ENCODE data around the gene ATP6V0D1.
A peak's percentile ranks its signal among the peaks of the same experiment; 100 is the strongest.
"Not testable (repeated sequence)": the region's sequence is repeated elsewhere in the genome, so short reads cannot be mapped to it uniquely, and the experiment has no call there.

The ATP6V0D1 gene

GRCh38 chr16:67480833-67481560 is at the start of gene ATP6V0D1:
Gene ATP6V0D1 (minus strand): TSS chr16:67481157. CDS start chr16:67481086, 71 bp downstream.
- peak; percentile 91 for DNase-seq

- no peak for DNase-seq
Measured at GRCh38 chr16:67530013-67530939, 49.3 kb upstream of the ATP6V0D1 start.

GRCh38 chr16:67529582-67530012 is 48.6 kb upstream of the ATP6V0D1 start:
- no peak for DNase-seq

GRCh38 chr16:67528870-67529581 is 48.1 kb upstream of the ATP6V0D1 start:
- no peak for DNase-seq

GRCh38 chr16:67528222-67528869 is 47.4 kb upstream of the ATP6V0D1 start, which contains the start of gene RIPOR1:
Gene RIPOR1 (plus strand): TSS chr16:67528829. CDS start chr16:67538447, 9,618 bp downstream.
- DNase-seq, result no peak

GRCh38 chr16:67526149-67526791 is 45.3 kb upstream of the ATP6V0D1 start:
- no peak for DNase-seq

- no peak for DNase-seq
Measured at GRCh38 chr16:67525176-67525860, 44.4 kb upstream of the ATP6V0D1 start.

- DNase-seq, result peak; percentile 93
Measured at GRCh38 chr16:67521095-67521804, 40.3 kb upstream of the ATP6V0D1 start.

- no peak for DNase-seq
Measured at GRCh38 chr16:67519242-67519641, 38.3 kb upstream of the ATP6V0D1 start.

- DNase-seq, result no peak
Measured at GRCh38 chr16:67518676-67519075, 37.7 kb upstream of the ATP6V0D1 start.

GRCh38 chr16:67517661-67518423 is 36.9 kb upstream of the ATP6V0D1 start:
- DNase-seq, result no peak

GRCh38 chr16:67517155-67517445 is 36.1 kb upstream of the ATP6V0D1 start:
- no peak for DNase-seq

- DNase-seq, result no peak
Measured at GRCh38 chr16:67516296-67517154, 35.6 kb upstream of the ATP6V0D1 start.

- DNase-seq, result peak; percentile 65
Measured at GRCh38 chr16:67514382-67514828, 33.4 kb upstream of the ATP6V0D1 start.

GRCh38 chr16:67513892-67514291 is 32.9 kb upstream of the ATP6V0D1 start:
- not testable (repeated sequence) for DNase-seq

- DNase-seq, result no peak
Measured at GRCh38 chr16:67509016-67509415, 28.1 kb upstream of the ATP6V0D1 start.

GRCh38 chr16:67506468-67506867 is 25.5 kb upstream of the ATP6V0D1 start:
- DNase-seq, result no peak

GRCh38 chr16:67504031-67505021 is 23.4 kb upstream of the ATP6V0D1 start:
- DNase-seq, result no peak

Measured in NCI-H1694 treated with DMSO at 0.1 percent for 48 hours (cell line).